Liver (tissue), 9 donors: Measurements from ENCODE around the gene BCR. TPM values are rescaled to one million over a fixed set of nuclear protein-coding genes. Genes with fewer than 3 reads are reported as not detected.

Source experiments
- DNase-seq: peaks from one replicate; pipeline ENCODE4 v3.0.0-alpha.2; 2017; ENCODE audit warnings: low spot score
- H3K27ac ChIP-seq, 2 donors: one replicate each; pipeline ENCODE4 v1.7.0; 2013; ENCODE audit warnings: inconsistent platforms in 2 of 2, low read length in 2 of 2, control low read depth in 1 of 2, low read depth in 1 of 2, mild to moderate bottlenecking in 1 of 2
- H3K27me3 ChIP-seq, 4 donors: one replicate each; pipeline versions ENCODE4 v1.6.1 to v1.7.0; 2013; ENCODE audit warnings: low read length in 3 of 4, inconsistent platforms in 1 of 4, mild to moderate bottlenecking in 1 of 4, moderate library complexity in 1 of 4; ENCODE audit not compliant: control insufficient read depth in 4 of 4, insufficient read depth in 4 of 4
- H3K36me3 ChIP-seq, 4 donors: one replicate each; pipeline versions ENCODE4 v1.6.1 to v1.7.0; 2013; ENCODE audit warnings: low read length in 3 of 4, mild to moderate bottlenecking in 3 of 4, low read depth in 1 of 4, moderate library complexity in 1 of 4; ENCODE audit not compliant: control insufficient read depth in 4 of 4, insufficient read depth in 3 of 4
- H3K4me1 ChIP-seq, 4 donors: one replicate each; pipeline versions ENCODE4 v1.6.1 to v1.7.0; 2013; ENCODE audit warnings: low read length in 3 of 4, mild to moderate bottlenecking in 3 of 4, moderate library complexity in 1 of 4; ENCODE audit not compliant: control insufficient read depth in 4 of 4, insufficient read depth in 4 of 4
- H3K4me3 ChIP-seq, 3 donors: one replicate each; pipeline versions ENCODE4 v1.6.1 to v1.7.0; 2013; ENCODE audit warnings: low read length in 3 of 3, control low read depth in 1 of 3, low read depth in 1 of 3, mild to moderate bottlenecking in 1 of 3
- H3K9ac ChIP-seq, 2 donors: one replicate each; pipeline ENCODE4 v1.7.0; 2013; ENCODE audit warnings: low read length in 2 of 2, mild to moderate bottlenecking in 2 of 2, moderate library complexity in 2 of 2, control low read depth in 1 of 2, low read depth in 1 of 2
- H3K9me3 ChIP-seq, 4 donors: one replicate each; pipeline versions ENCODE4 v1.6.1 to v1.7.0; 2013; ENCODE audit warnings: low read length in 3 of 4; ENCODE audit not compliant: control insufficient read depth in 4 of 4
- ATF3 ChIP-seq: IDR thresholded peaks from 2 replicates; pipeline ENCODE4 v1.6.1; 2016; ENCODE audit warnings: antibody characterized with exemption
- EGR1 ChIP-seq, 2 donors: IDR thresholded peaks; 2 replicates each; pipeline ENCODE4 v1.6.1; 2016 to 2018; ENCODE audit warnings: antibody characterized with exemption in 2 of 2, low read depth in 2 of 2
- FOXA2 ChIP-seq: IDR thresholded peaks from 2 replicates; pipeline ENCODE4 v1.6.1; 2016; ENCODE audit warnings: antibody characterized with exemption
- GABPA ChIP-seq, 2 donors: IDR thresholded peaks in 1 of 2; conservative IDR thresholded peaks in 1 of 2; 2 replicates each; pipeline ENCODE4 v1.6.1; 2016; ENCODE audit warnings: antibody characterized with exemption in 2 of 2, mild to moderate bottlenecking in 1 of 2, moderate library complexity in 1 of 2
- HNF4A ChIP-seq, 2 donors: conservative IDR thresholded peaks; 2 replicates each; pipeline ENCODE4 v1.6.1; 2016; ENCODE audit warnings: antibody characterized with exemption in 2 of 2, mild to moderate bottlenecking in 2 of 2
- HNF4G ChIP-seq: IDR thresholded peaks from 2 replicates; pipeline ENCODE4 v1.6.1; 2016; ENCODE audit warnings: antibody characterized with exemption
- JUND ChIP-seq, 2 donors: IDR thresholded peaks; 2 replicates each; pipeline ENCODE4 v1.6.1; 2016; ENCODE audit warnings: antibody characterized with exemption in 2 of 2
- MAX ChIP-seq: IDR thresholded peaks from 2 replicates; pipeline ENCODE4 v1.6.1; 2016; ENCODE audit warnings: antibody characterized with exemption
- NR2F2 ChIP-seq: IDR thresholded peaks from 2 replicates; pipeline ENCODE4 v1.6.1; 2016; ENCODE audit warnings: antibody characterized with exemption
- REST ChIP-seq: IDR thresholded peaks from 2 replicates; pipeline ENCODE4 v1.6.1; 2016; ENCODE audit warnings: antibody characterized with exemption, mild to moderate bottlenecking
- RXRA ChIP-seq, 2 donors: IDR thresholded peaks; 2 replicates each; pipeline ENCODE4 v1.6.1; 2017 to 2018; ENCODE audit warnings: antibody characterized with exemption in 2 of 2, mild to moderate bottlenecking in 1 of 2
- SP1 ChIP-seq: IDR thresholded peaks from 2 replicates; pipeline ENCODE4 v1.6.1; 2018; ENCODE audit warnings: antibody characterized with exemption, mild to moderate bottlenecking
- TAF1 ChIP-seq: conservative IDR thresholded peaks from 2 replicates; pipeline ENCODE4 v1.6.1; 2016; ENCODE audit warnings: antibody characterized with exemption, mild to moderate bottlenecking
- YY1 ChIP-seq: IDR thresholded peaks from 2 replicates; pipeline ENCODE4 v1.6.1; 2016; ENCODE audit warnings: antibody characterized with exemption, mild to moderate bottlenecking
- ZBTB33 ChIP-seq: IDR thresholded peaks from 2 replicates; pipeline ENCODE4 v1.6.1; 2016; ENCODE audit warnings: antibody characterized with exemption
- WGBS: extraction: QIAGEN DNeasy Blood & Tissue Kit; methylation state at CpG from one replicate; pipeline ENCODE4 v1.1.7; 2013; 5-methylcytosine and 5-hydroxymethylcytosine counted together
- polyA plus RNA-seq, 2 donors: library from polyadenylated mRNA; stranded (reverse) in 1 of 2; unstranded in 1 of 2; fragments of 200-250 nt in 1 of 2; fragments of >200 nt in 1 of 2; fragmentation: Nextera tagmentation in 1 of 2; extraction: Ambion mirVana in 1 of 2; gene quantifications; one replicate each; pipeline versions ENCODE4 v1.2.1 to v1.2.3, GENCODE V29; 2013 to 2015
- total RNA-seq, 2 donors: library from RNA; depleted of rRNA; stranded (reverse); fragments of >200 nt; gene quantifications; one replicate each; pipeline ENCODE4 v1.2.3, GENCODE V29; 2014
- donor health status: healthy.
- donor health status: healthy.
- donor health status: healthy.
- donor health status: healthy.
- donor health status: healthy.

BCR gene
- total and polyA plus RNA-seq, 4 donors, result 7.4 to 35.6 (median 18.3) TPM

- Histone ChIP-seq H3K4me1 (peaks cover 0 to 7% (median 6%) of the 10 kb centered on the region in 4 donors), H3K9ac (no peak overlapping the region), H3K36me3 (no peaks in the 10 kb centered on the region), H3K27ac (no peak overlapping the region), H3K9me3 (no peaks in the 10 kb centered on the region), H3K27me3 (no peaks in the 10 kb centered on the region), H3K4me3 (no peak overlapping the region)
- no peak for DNase-seq
- 90% methylated on average over 8 of the region's 8 CpGs for WGBS
- TF ChIP-seq JUND (IDR thresholded peaks at IDR 0.05), result no peak
- no peak for TF ChIP-seq RXRA (IDR thresholded peaks at IDR 0.05)
- no peak for TF ChIP-seq SP1
- TF ChIP-seq TAF1, result no peak
- no peak for TF ChIP-seq HNF4G
- TF ChIP-seq FOXA2, result no peak
- no peak for TF ChIP-seq EGR1 (IDR thresholded peaks at IDR 0.05; ENCODE audit: low read depth in 2 of 2)
- no peak for TF ChIP-seq MAX
- no peak for TF ChIP-seq NR2F2
- TF ChIP-seq HNF4A (conservative IDR thresholded peaks at IDR 0.05), result no peak
- TF ChIP-seq ZBTB33, result no peak
- no peak for TF ChIP-seq YY1
Measured at GRCh38 chr22:23241562-23242472, 61.5 kb downstream of the BCR start.

GRCh38 chr22:23242473-23243001 lies 62.2 kb downstream of the BCR start:
- WGBS, result 84% methylated on average over 10 of the region's 10 CpGs
- no peak overlapping the region for H3K27ac ChIP-seq

More at GRCh38 chr22:23242473-23243001, 62.2 kb downstream of the BCR start:
- Histone ChIP-seq H3K4me1 (peaks cover 0 to 14% (median 12%) of the 10 kb centered on the region in 4 donors), H3K9me3 (no peaks in the 10 kb centered on the region), H3K4me3 (no peak overlapping the region), H3K9ac (no peak overlapping the region), H3K36me3 (no peaks in the 10 kb centered on the region), H3K27me3 (no peaks in the 10 kb centered on the region)
- TF ChIP-seq RXRA (IDR thresholded peaks at IDR 0.05), result no peak
- TF ChIP-seq REST, result no peak
- TF ChIP-seq HNF4G, result no peak
- TF ChIP-seq MAX, result no peak
- no peak for TF ChIP-seq SP1
- TF ChIP-seq YY1, result no peak
- TF ChIP-seq NR2F2, result no peak
- TF ChIP-seq GABPA (IDR thresholded peaks at IDR 0.05 in 1 of 2, conservative IDR thresholded peaks at IDR 0.05 in 1 of 2), result no peak
- TF ChIP-seq TAF1, result no peak
- TF ChIP-seq JUND (IDR thresholded peaks at IDR 0.05), result no peak
- no peak for TF ChIP-seq FOXA2
- TF ChIP-seq ATF3, result no peak
- no peak for DNase-seq
